ENCODE data around the gene CDC45. TPM values are rescaled to one million over a fixed set of nuclear protein-coding genes. Genes with fewer than 3 reads are reported as not detected.
"Not testable (repeated sequence)": the region's sequence is repeated elsewhere in the genome, so short reads cannot be mapped to it uniquely, and the experiment has no call there.

The CDC45 gene
- total RNA-seq, 2 experiments from 2014 or later = 59.5 to 65.7 TPM

- Mint-ChIP-seq H3K27ac (no peak overlapping the region), H3K36me3 (ENCODE audit: low read depth) (no peaks in the 10 kb centered on the region), H3K4me3 (no peak overlapping the region), H3K27me3 (no peaks in the 10 kb centered on the region), H3K9me3 (no peaks in the 10 kb centered on the region), H3K4me1 (no peaks in the 10 kb centered on the region)
- ChIA-PET CTCF (interaction anchor here (1.5 kb wide), 1 partner anchor 14 kb away, joined by 3 read pairs; no protein-coding TSS in a partner anchor), POLR2A (no interaction called here)
- DNase-seq = no peak
These were observed 64.4 kb downstream of the CDC45 start for GRCh38 chr22:19543970-19544708.

- no peaks in the 10 kb centered on the region for H3K27me3 Mint-ChIP-seq
- no peak overlapping the region for H3K4me3 Mint-ChIP-seq
- no peaks in the 10 kb centered on the region for H3K36me3 Mint-ChIP-seq (ENCODE audit: low read depth)
- no peak overlapping the region for H3K27ac Mint-ChIP-seq
- CTCF ChIA-PET = no interaction called here
- POLR2A ChIA-PET = no interaction called here
- H3K4me1 Mint-ChIP-seq = no peaks in the 10 kb centered on the region
- H3K9me3 Mint-ChIP-seq = no peaks in the 10 kb centered on the region
- DNase-seq = no peak
These were observed 66.2 kb downstream of the CDC45 start for GRCh38 chr22:19545935-19546207.

- POLR2A ChIA-PET = no interaction called here
- no peaks in the 10 kb centered on the region for H3K36me3 Mint-ChIP-seq (ENCODE audit: low read depth)
- CTCF ChIA-PET = interaction anchor here (0.6 kb wide), 1 partner anchor 46 kb away, joined by 5 read pairs; no protein-coding TSS in a partner anchor
- no peak for DNase-seq
- H3K27ac Mint-ChIP-seq = no peak overlapping the region
- H3K9me3 Mint-ChIP-seq = no peaks in the 10 kb centered on the region
- no peak overlapping the region for H3K4me3 Mint-ChIP-seq
- no peaks in the 10 kb centered on the region for H3K4me1 Mint-ChIP-seq
- no peaks in the 10 kb centered on the region for H3K27me3 Mint-ChIP-seq
These were observed 67.0 kb downstream of the CDC45 start for GRCh38 chr22:19546680-19547079.

GRCh38 chr22:19547620-19548019 lies 67.9 kb downstream of the CDC45 start:
- ChIA-PET POLR2A (no interaction called here), CTCF (no interaction called here)
- no peak overlapping the region for H3K4me3 Mint-ChIP-seq
- DNase-seq = no peak
- peaks cover 2% of the 10 kb centered on the region for H3K27me3 Mint-ChIP-seq
- no peaks in the 10 kb centered on the region for H3K9me3 Mint-ChIP-seq
- no peaks in the 10 kb centered on the region for H3K36me3 Mint-ChIP-seq (ENCODE audit: low read depth)
- no peak overlapping the region for H3K27ac Mint-ChIP-seq
- H3K4me1 Mint-ChIP-seq = no peaks in the 10 kb centered on the region

GRCh38 chr22:19548427-19548826 lies 68.7 kb downstream of the CDC45 start:
- H3K36me3 Mint-ChIP-seq (ENCODE audit: low read depth); H3K4me1 Mint-ChIP-seq; H3K4me3 Mint-ChIP-seq; H3K9me3 Mint-ChIP-seq; H3K27ac Mint-ChIP-seq; DNase-seq; H3K27me3 Mint-ChIP-seq; POLR2A ChIA-PET: not testable (repeated sequence)
- CTCF ChIA-PET = interaction anchor here (0.7 kb wide), 1 partner anchor 26 kb away, joined by 4 read pairs; no protein-coding TSS in a partner anchor

- Mint-ChIP-seq H3K4me3 (no peak overlapping the region), H3K36me3 (ENCODE audit: low read depth) (no peaks in the 10 kb centered on the region), H3K27ac (no peak overlapping the region), H3K9me3 (peaks cover 2% of the 10 kb centered on the region), H3K27me3 (peaks cover 5% of the 10 kb centered on the region), H3K4me1 (no peaks in the 10 kb centered on the region)
- DNase-seq = no peak
- CTCF ChIA-PET = no interaction called here
- POLR2A ChIA-PET = no interaction called here
These were observed 69.2 kb downstream of the CDC45 start for GRCh38 chr22:19548964-19549363.

- ChIA-PET CTCF (no interaction called here), POLR2A (no interaction called here)
- H3K27ac Mint-ChIP-seq = no peak overlapping the region
- H3K27me3 Mint-ChIP-seq = peaks cover 5% of the 10 kb centered on the region
- no peaks in the 10 kb centered on the region for H3K36me3 Mint-ChIP-seq (ENCODE audit: low read depth)
- H3K4me3 Mint-ChIP-seq = no peak overlapping the region
- H3K4me1 Mint-ChIP-seq = no peaks in the 10 kb centered on the region
- peaks cover 2% of the 10 kb centered on the region for H3K9me3 Mint-ChIP-seq
- no peak for DNase-seq
These were observed 69.7 kb downstream of the CDC45 start for GRCh38 chr22:19549428-19549827.

- Mint-ChIP-seq H3K36me3 (ENCODE audit: low read depth) (no peaks in the 10 kb centered on the region), H3K4me3 (no peak overlapping the region), H3K27me3 (peaks cover 5% of the 10 kb centered on the region), H3K27ac (no peak overlapping the region), H3K9me3 (peaks cover 2% of the 10 kb centered on the region), H3K4me1 (no peaks in the 10 kb centered on the region)
- no peak for DNase-seq
- CTCF ChIA-PET = no interaction called here
- POLR2A ChIA-PET = interaction anchor here (0.7 kb wide), 1 partner anchor 60 kb away, joined by 4 read pairs; no protein-coding TSS in a partner anchor
These were observed 70.7 kb downstream of the CDC45 start for GRCh38 chr22:19550382-19550781.

- POLR2A ChIA-PET = no interaction called here
- peaks cover 5% of the 10 kb centered on the region for H3K27me3 Mint-ChIP-seq
- peaks cover 2% of the 10 kb centered on the region for H3K9me3 Mint-ChIP-seq
- CTCF ChIA-PET = no interaction called here
- DNase-seq = no peak
- H3K36me3 Mint-ChIP-seq (ENCODE audit: low read depth) = no peaks in the 10 kb centered on the region
- H3K4me3 Mint-ChIP-seq = no peak overlapping the region
- no peak overlapping the region for H3K27ac Mint-ChIP-seq
- H3K4me1 Mint-ChIP-seq = no peaks in the 10 kb centered on the region
These were observed 73.5 kb downstream of the CDC45 start for GRCh38 chr22:19553201-19553600.

GRCh38 chr22:19554834-19555404 lies 75.2 kb downstream of the CDC45 start:
- no peak for DNase-seq
- POLR2A ChIA-PET = no interaction called here
- no peak overlapping the region for H3K27ac Mint-ChIP-seq
- H3K27me3 Mint-ChIP-seq = peaks cover 5% of the 10 kb centered on the region
- H3K4me1 Mint-ChIP-seq = no peaks in the 10 kb centered on the region
- CTCF ChIA-PET = interaction anchor here (0.5 to 1.8 kb wide), 2 partner anchors 14 to 61 kb away, joined by 3 to 7 read pairs; no protein-coding TSS in a partner anchor
- no peaks in the 10 kb centered on the region for H3K36me3 Mint-ChIP-seq (ENCODE audit: low read depth)
- peaks cover 2% of the 10 kb centered on the region for H3K9me3 Mint-ChIP-seq
- H3K4me3 Mint-ChIP-seq = no peak overlapping the region

GRCh38 chr22:19555651-19556050 lies 75.9 kb downstream of the CDC45 start:
- no peaks in the 10 kb centered on the region for H3K4me1 Mint-ChIP-seq
- no peak overlapping the region for H3K27ac Mint-ChIP-seq
- H3K36me3 Mint-ChIP-seq (ENCODE audit: low read depth) = no peaks in the 10 kb centered on the region
- no peak for DNase-seq
- H3K27me3 Mint-ChIP-seq = peaks cover 5% of the 10 kb centered on the region
- peaks cover 2% of the 10 kb centered on the region for H3K9me3 Mint-ChIP-seq
- CTCF ChIA-PET = interaction anchor here (1.8 kb wide), 1 partner anchor 13 kb away, joined by 7 read pairs; no protein-coding TSS in a partner anchor
- no peak overlapping the region for H3K4me3 Mint-ChIP-seq
- POLR2A ChIA-PET = no interaction called here

- Mint-ChIP-seq H3K36me3 (ENCODE audit: low read depth) (no peaks in the 10 kb centered on the region), H3K27me3 (peaks cover 5% of the 10 kb centered on the region), H3K4me3 (no peak overlapping the region), H3K4me1 (no peaks in the 10 kb centered on the region), H3K9me3 (peaks cover 2% of the 10 kb centered on the region), H3K27ac (no peak overlapping the region)
- no peak for DNase-seq
- ChIA-PET CTCF (no interaction called here), POLR2A (no interaction called here)
These were observed 77.3 kb downstream of the CDC45 start for GRCh38 chr22:19556963-19557545.

- DNase-seq = no peak
- Mint-ChIP-seq H3K4me3 (no peak overlapping the region), H3K36me3 (ENCODE audit: low read depth) (no peaks in the 10 kb centered on the region), H3K4me1 (no peaks in the 10 kb centered on the region), H3K27ac (no peak overlapping the region), H3K27me3 (peaks cover 2% of the 10 kb centered on the region), H3K9me3 (no peaks in the 10 kb centered on the region)
- CTCF ChIA-PET = no interaction called here
- POLR2A ChIA-PET = no interaction called here
These were observed 79.6 kb downstream of the CDC45 start for GRCh38 chr22:19559324-19559811.

All from activated CD4-positive, alpha-beta T cell treated with anti-CD3 and anti-CD28 coated beads, Interleukin-2, amount 10 ng/mL, durations not matched to agents 7 days and 5 days (primary cell).